Mucosa of descending colon (tissue), 3 donors: ENCODE data around the gene ARL1. TPM values are rescaled to one million over a fixed set of nuclear protein-coding genes. Genes with fewer than 3 reads are reported as not detected.

Source experiments
- ATAC-seq: fragments of 200-7000 bp; cut with Tn5 transposase; one replicate; pipeline ENCODE4 v1.9.1; 2020; ENCODE audit warnings: mild to moderate bottlenecking, moderate library complexity
- DNase-seq, 3 donors: peaks; one replicate each; pipeline ENCODE4 v3.0.0-alpha.2; 2020
- H3K36me3 ChIP-seq: fragments of 200-600 bp; one replicate; pipeline ENCODE4 v1.8.0; 2021; ENCODE audit warnings: low read depth, mild to moderate bottlenecking
- H3K4me1 ChIP-seq: fragments of 200-600 bp; one replicate; pipeline ENCODE4 v1.8.0; 2021; ENCODE audit warnings: low read depth, mild to moderate bottlenecking
- H3K4me3 ChIP-seq: fragments of 200-600 bp; one replicate; pipeline ENCODE4 v1.8.0; 2021; ENCODE audit warnings: mild to moderate bottlenecking
- H3K9me3 ChIP-seq: fragments of 200-600 bp; one replicate; pipeline ENCODE4 v1.8.0; 2021; ENCODE audit warnings: mild to moderate bottlenecking
- intact Hi-C, 2 donors: fragments of 100-400 bp; cut with DNase I in 1 of 2; cut with micrococcal nuclease in 1 of 2; formaldehyde crosslinking; loops; one replicate each; pipeline versions ENCODE4 v1.11.0 to v1.11.1; 2022; cut with DNase I, micrococcal nuclease
- total RNA-seq, 3 donors: library from RNA; stranded (reverse); fragmentation: NEBNext Ultra II Directional in 2 of 3; extraction: Animal tissue kit (Norgen Biotek cat#: 25700) in 2 of 3; gene quantifications; one replicate each; pipeline versions ENCODE4 v1.2.1 to v1.2.4, GENCODE V29; 2021 to 2023
- TF ChIP-seq, protein P1 (sequence below): fragments of 200-600 bp; IDR thresholded peaks from one replicate; pipeline ENCODE4 v1.8.0; 2022; ENCODE audit warnings: antibody characterized with exemption, mild to moderate bottlenecking
- donor health status: DM: no; HTN: no; CAD: no; lungs with moderate emphysema.
- donor health status: DM: no; HTN: no; CAD: no.
- donor health status: DM: no; HTN: yes; CAD: no.

The ARL1 gene
- total RNA-seq, 3 donors from 2014 or later: 70.6 to 77.8 (median 73.0) TPM

DNA sequence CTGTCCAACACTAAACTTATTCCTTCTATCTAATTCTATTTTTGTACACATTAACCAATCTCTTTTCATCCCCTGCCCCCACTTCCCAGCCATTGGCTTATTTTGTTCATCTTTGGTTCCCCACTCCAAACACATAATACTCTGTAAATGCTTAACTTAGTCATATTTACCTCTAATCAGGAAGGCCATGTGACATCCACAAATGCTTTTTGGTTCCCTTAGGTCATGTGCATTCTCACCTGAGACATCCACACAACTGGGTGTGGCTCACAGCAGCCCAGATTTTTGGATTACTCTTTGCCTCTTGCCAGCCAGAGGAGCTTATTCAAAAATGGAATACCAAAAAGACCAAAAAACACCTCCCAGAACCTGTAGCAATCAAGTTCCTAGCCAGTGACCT, 28.4 kb downstream of the ARL1 start:
- Histone ChIP-seq H3K9me3 (no peaks in the 10 kb centered on the region), H3K4me1 (no peaks in the 10 kb centered on the region), H3K4me3 (no peak overlapping the region), H3K36me3 (no peaks in the 10 kb centered on the region)
- DNase-seq: no peak
- intact Hi-C loops: no loop called here
- TF ChIP-seq, protein P1, sequence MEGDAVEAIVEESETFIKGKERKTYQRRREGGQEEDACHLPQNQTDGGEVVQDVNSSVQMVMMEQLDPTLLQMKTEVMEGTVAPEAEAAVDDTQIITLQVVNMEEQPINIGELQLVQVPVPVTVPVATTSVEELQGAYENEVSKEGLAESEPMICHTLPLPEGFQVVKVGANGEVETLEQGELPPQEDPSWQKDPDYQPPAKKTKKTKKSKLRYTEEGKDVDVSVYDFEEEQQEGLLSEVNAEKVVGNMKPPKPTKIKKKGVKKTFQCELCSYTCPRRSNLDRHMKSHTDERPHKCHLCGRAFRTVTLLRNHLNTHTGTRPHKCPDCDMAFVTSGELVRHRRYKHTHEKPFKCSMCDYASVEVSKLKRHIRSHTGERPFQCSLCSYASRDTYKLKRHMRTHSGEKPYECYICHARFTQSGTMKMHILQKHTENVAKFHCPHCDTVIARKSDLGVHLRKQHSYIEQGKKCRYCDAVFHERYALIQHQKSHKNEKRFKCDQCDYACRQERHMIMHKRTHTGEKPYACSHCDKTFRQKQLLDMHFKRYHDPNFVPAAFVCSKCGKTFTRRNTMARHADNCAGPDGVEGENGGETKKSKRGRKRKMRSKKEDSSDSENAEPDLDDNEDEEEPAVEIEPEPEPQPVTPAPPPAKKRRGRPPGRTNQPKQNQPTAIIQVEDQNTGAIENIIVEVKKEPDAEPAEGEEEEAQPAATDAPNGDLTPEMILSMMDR: no peak
- no peak for ATAC-seq

DNA sequence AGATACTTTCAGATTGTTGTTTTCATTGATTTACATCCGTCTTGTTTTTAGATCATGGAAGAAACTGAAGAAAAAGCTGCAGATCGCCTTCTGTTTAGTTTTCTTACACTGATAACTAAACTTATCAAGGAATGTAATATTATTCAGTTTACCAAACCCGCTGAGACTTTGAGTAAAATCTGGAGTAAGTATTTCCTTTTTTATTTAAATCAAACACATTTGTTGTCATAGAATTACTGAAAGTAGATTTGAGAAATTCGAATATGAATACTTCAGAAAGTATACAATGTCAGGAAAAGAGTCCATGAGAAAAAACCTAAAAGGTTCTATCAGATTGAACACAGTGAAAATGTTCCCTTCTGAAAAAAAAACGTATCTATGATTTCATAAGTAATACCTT, 32.0 kb downstream of the ARL1 start:
- H3K36me3 ChIP-seq: no peaks in the 10 kb centered on the region
- intact Hi-C loops: no loop called here
- no peak overlapping the region for H3K4me3 ChIP-seq
- TF ChIP-seq, protein P1: no peak
- DNase-seq (no peak), ATAC-seq (no peak)
- H3K4me1 ChIP-seq: no peaks in the 10 kb centered on the region
- H3K9me3 ChIP-seq: no peaks in the 10 kb centered on the region

DNA sequence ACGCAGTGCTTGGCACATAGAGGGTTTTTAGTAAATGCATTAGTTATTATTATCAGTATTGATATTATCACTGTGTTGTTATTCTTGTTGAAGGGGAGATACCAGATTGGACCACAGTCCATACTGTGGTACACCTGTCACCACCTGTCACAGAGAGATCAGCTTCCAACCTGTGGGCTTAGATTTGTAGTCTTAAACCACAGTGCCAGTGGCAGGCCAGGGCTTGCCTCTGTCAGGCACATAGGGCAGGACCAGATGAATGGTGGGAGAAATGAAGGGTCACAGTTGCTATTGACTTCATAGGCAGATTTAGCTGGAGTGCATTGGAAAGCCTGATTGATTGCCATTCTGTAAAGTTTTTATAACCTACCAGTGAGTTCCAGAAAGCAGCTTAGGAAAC, 35.1 kb downstream of the ARL1 start:
- TF ChIP-seq, protein P1: no peak
- Histone ChIP-seq H3K4me1 (no peaks in the 10 kb centered on the region), H3K4me3 (no peak overlapping the region), H3K36me3 (no peaks in the 10 kb centered on the region), H3K9me3 (no peaks in the 10 kb centered on the region)
- ATAC-seq: no peak
- no peak for DNase-seq
- intact Hi-C loops: no loop called here

DNA sequence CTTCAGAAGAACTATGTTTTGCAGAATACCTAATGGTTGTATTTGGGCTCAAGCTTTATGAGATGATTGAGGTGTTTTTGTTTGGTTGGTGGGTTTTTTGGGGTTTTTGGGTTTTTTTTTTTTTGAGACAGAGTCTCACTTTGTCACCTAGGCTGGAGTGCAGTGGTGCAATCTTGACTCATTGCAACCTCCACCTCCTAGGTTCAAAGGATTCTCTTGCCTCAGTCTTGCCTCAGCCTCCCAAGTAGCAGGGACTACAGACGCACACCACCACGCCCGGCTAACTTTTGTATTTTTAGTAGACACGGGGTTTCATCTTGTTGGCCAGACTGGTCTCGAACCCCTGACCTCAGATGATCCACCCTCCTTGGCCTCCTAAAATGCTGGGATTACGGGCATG, 39.6 kb downstream of the ARL1 start:
- intact Hi-C loops: no loop called here
- H3K36me3 ChIP-seq: no peaks in the 10 kb centered on the region
- DNase-seq: no peak
- H3K9me3 ChIP-seq: no peaks in the 10 kb centered on the region
- ATAC-seq: no peak
- H3K4me3 ChIP-seq: no peak overlapping the region
- TF ChIP-seq, protein P1: no peak
- H3K4me1 ChIP-seq: no peaks in the 10 kb centered on the region

DNA sequence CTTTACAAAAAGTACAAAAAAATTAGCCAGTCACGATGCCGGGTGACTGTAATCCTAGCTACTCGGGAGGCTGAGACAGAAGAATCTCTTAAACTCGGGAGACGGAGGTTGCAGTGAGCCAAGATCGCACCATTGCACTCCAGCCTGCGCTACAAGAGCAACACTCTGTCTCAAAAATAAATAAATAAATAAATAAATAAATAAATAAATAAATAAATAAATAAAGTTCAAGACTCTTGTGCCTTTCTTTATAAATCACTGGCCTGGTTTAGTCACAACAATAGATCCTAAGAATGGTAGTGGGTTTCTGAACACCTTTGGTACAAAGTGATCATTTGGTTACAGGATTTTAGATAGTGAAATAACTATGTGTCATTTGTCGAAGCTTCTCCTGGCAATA, 46.1 kb downstream of the ARL1 start:
- DNase-seq (no peak), ATAC-seq (no peak)
- Histone ChIP-seq H3K4me1 (no peaks in the 10 kb centered on the region), H3K36me3 (no peaks in the 10 kb centered on the region), H3K4me3 (no peak overlapping the region), H3K9me3 (no peaks in the 10 kb centered on the region)
- intact Hi-C loops: no loop called here
- TF ChIP-seq, protein P1: no peak

DNA sequence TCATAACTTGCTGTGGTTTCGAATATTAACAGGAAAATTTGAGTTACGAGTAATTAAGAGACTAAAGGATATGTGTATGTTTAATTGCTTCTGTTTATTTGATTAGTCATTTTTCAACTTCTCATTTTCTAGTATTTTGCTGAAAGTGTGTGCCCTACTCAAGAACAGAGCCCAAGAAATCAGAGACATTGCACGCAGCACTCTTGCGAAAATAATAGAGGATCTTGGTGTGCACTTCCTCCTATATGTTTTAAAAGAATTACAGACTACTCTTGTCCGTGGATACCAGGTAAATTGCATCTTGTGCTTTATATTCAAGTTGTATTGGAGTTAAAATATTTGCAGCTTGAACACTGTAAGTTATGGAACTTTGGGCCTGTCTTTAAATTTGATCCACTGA, 50.8 kb downstream of the ARL1 start:
- no peak for ATAC-seq
- H3K36me3 ChIP-seq: no peaks in the 10 kb centered on the region

More for the DNA sequence above, 50.8 kb downstream of the ARL1 start:
- no peak for DNase-seq
- H3K9me3 ChIP-seq: no peaks in the 10 kb centered on the region
- no peaks in the 10 kb centered on the region for H3K4me1 ChIP-seq
- H3K4me3 ChIP-seq: no peak overlapping the region
- TF ChIP-seq, protein P1: no peak
- intact Hi-C loops: no loop called here
